GM10248 (cell line): Measurements from ENCODE around the gene TMEM98.
"Not testable (repeated sequence)": the region's sequence is repeated elsewhere in the genome, so short reads cannot be mapped to it uniquely, and the experiment has no call there.

ENCODE experiments used
- CTCF ChIA-PET: fragments of 300-600 bp; sonication (Branson Sonifier 250); formaldehyde crosslinking; extraction: SDS; loops from one replicate; lab custom pipeline; 2021; ENCODE audit warnings: antibody characterized with exemption; lab: Yijun Ruan, JAX
- POLR2A ChIA-PET: fragments of 350-650 bp; sonication (Branson Sonifier 250); formaldehyde crosslinking; extraction: SDS; loops from one replicate; lab custom pipeline; 2020; ENCODE audit warnings: antibody characterized with exemption; lab: Yijun Ruan, JAX
- DNase-seq: peaks from one replicate; pipeline ENCODE4 v3.0.0; 2012; ENCODE audit errors: extremely low spot score
- TF ChIP-seq, protein P1 (sequence below): IDR thresholded peaks from 2 replicates; pipeline ENCODE4 v1.5.1; 2012; ENCODE audit warnings: mild to moderate bottlenecking, low read depth; ENCODE audit errors: extremely low read depth, missing control alignments, control extremely low read depth

The TMEM98 gene

DNA sequence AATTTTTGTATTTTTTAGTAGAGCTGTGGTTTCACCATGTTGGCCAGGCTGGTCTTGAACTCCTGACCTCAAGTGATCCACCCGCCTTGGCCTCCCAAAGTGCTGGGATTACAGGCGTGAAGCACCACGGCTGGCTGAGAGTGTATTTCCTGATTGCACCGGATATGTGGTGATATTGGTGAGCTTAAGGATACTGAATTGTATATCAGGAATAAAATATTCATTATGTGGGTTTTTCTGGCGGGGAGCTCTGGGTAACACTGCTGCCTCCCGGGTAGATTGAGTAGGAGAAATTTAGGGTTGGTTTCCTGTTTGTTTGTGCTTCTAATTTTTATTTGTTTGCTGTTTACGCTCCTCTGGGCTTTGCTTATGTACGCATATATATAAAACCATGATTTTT is 7.7 kb upstream of the TMEM98 start:
- TF ChIP-seq, protein P1, sequence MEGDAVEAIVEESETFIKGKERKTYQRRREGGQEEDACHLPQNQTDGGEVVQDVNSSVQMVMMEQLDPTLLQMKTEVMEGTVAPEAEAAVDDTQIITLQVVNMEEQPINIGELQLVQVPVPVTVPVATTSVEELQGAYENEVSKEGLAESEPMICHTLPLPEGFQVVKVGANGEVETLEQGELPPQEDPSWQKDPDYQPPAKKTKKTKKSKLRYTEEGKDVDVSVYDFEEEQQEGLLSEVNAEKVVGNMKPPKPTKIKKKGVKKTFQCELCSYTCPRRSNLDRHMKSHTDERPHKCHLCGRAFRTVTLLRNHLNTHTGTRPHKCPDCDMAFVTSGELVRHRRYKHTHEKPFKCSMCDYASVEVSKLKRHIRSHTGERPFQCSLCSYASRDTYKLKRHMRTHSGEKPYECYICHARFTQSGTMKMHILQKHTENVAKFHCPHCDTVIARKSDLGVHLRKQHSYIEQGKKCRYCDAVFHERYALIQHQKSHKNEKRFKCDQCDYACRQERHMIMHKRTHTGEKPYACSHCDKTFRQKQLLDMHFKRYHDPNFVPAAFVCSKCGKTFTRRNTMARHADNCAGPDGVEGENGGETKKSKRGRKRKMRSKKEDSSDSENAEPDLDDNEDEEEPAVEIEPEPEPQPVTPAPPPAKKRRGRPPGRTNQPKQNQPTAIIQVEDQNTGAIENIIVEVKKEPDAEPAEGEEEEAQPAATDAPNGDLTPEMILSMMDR = no peak
- ChIA-PET POLR2A (interaction anchor here (0.6 kb wide), 1 partner anchor 503 kb away, joined by 3 read pairs; no protein-coding TSS in a partner anchor), CTCF (interaction anchor here (0.9 to 2.9 kb wide), 7 partner anchors 10 to 262 kb away, joined by 3 to 10 read pairs (median 4); partner anchors contain the start of gene MYO1D)
- DNase-seq = no peak

DNA sequence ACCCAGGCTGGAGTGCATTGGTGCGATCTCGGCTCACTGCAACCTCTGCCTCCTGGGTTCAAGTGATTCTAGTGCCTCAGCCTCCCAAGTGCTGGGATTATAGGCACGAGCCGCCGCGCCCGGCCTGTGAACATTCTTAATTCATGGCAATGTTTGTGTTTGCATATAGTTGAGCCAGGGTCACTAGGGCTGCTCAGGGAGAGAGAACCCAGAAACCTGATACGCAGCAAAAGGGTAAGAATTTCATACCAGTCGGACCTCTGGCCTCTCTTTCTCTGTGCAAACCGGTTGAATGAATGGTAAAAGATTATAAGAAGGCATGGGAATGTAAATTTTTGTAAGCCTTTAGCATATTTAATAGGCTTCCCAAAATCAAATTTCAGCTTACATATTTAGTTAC is 6.9 kb upstream of the TMEM98 start:
- POLR2A ChIA-PET = no interaction called here
- TF ChIP-seq, protein P1 = no peak
- CTCF ChIA-PET = interaction anchor here (0.9 to 2.9 kb wide), 3 partner anchors 11 to 43 kb away, joined by 3 to 10 read pairs (median 4); partner anchors contain the start of gene MYO1D

DNA sequence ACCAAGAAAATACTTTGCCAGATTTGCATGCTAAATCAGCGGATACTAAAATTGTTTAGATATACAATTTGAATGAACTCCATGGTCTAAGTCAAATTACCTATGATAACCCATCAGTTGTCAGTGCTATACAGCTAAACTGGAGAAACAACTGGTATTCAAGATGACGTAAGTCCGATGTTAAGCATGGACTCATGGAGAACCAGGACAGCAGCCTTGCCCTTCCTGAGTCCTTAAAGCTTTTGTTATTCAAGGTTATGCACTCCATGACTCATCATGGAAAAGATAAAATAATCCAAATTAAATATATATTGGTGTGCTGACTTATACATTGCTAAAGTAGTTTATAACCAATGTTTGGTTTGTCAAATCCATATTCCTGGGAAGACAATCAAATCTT is 4.0 kb upstream of the TMEM98 start:
- CTCF ChIA-PET = interaction anchor here (2.4 kb wide), 1 partner anchor 14 kb away, joined by 7 read pairs; no protein-coding TSS in a partner anchor
- DNase-seq, POLR2A ChIA-PET: not testable (repeated sequence)

More for the DNA sequence above, 6.9 kb upstream of the TMEM98 start:
- no peak for DNase-seq

DNA sequence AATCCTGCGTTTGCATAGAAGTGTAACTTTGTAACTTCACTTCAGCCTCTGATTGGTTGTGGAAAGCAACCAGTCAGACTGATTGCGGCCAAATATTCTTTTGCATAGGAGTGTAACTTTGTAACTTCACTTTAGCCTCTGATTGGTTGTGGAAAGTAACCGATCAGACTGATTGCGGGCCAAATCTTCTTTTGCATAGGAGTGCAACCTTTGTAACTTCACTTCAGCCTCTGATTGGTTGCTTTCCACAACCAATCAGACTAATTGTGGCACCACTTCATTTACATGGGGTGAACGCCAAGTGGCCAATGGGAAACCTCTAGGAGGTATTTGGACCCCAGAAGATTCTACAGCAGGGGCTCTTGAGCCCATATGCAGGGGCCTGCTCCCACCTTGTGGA is 1.8 kb upstream of the TMEM98 start:
- ChIA-PET POLR2A (no interaction called here), CTCF (no interaction called here)
- DNase-seq = no peak
- TF ChIP-seq, protein P1 = no peak

DNA sequence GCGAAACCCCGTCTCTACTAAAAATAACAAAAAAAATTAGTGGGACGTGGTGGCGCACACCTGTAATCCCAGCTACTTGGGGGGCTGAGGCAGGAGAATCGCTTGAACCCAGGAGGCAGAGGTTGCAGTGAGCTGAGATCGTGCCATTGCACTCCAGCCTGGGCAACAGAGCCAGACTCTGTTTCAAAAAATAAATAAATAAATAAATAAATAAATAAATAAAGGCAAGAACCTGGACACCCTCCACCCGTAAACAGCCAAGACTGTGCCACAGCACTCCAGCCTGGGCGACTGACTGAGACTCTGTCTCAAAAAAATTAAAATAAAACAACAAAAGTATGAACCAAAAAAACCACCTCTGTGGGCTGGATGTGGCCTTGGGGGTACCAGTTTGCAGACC is 1.2 kb upstream of the TMEM98 start:
- CTCF ChIA-PET = not testable (repeated sequence)

DNA sequence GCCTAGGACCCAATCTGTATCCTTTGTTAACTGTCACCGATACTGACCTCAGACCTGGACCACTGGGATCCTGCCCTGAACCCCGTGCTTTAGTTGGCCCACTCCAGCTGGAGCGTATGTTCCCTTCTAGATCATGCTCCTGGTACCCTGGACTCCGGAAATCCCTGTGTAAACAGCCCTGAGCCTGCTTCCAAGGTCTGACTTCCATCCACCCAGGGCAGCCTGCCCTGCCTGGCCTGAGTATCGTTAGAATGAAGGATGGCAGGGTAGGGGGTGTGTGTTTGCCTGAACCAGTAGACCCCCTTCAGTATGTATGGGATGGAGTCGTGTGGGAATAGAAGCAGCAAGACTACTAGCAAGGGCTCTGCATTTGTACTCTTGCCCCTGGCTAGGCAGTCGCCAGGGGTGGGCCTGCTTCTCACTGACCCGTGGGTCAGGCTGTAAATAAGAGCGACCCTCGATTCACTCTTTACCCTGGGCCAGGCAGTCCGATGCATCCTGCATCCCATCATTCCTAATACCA is 691 bp upstream of the TMEM98 start:
- POLR2A ChIA-PET = no interaction called here
- DNase-seq = no peak
- TF ChIP-seq, protein P1 = no peak
- CTCF ChIA-PET = interaction anchor here (1.1 kb wide), 2 partner anchors 9 to 443 kb away, joined by 3 to 4 read pairs; no protein-coding TSS in a partner anchor

More for the DNA sequence above, 1.2 kb upstream of the TMEM98 start:
- POLR2A ChIA-PET, DNase-seq: not testable (repeated sequence)

DNA sequence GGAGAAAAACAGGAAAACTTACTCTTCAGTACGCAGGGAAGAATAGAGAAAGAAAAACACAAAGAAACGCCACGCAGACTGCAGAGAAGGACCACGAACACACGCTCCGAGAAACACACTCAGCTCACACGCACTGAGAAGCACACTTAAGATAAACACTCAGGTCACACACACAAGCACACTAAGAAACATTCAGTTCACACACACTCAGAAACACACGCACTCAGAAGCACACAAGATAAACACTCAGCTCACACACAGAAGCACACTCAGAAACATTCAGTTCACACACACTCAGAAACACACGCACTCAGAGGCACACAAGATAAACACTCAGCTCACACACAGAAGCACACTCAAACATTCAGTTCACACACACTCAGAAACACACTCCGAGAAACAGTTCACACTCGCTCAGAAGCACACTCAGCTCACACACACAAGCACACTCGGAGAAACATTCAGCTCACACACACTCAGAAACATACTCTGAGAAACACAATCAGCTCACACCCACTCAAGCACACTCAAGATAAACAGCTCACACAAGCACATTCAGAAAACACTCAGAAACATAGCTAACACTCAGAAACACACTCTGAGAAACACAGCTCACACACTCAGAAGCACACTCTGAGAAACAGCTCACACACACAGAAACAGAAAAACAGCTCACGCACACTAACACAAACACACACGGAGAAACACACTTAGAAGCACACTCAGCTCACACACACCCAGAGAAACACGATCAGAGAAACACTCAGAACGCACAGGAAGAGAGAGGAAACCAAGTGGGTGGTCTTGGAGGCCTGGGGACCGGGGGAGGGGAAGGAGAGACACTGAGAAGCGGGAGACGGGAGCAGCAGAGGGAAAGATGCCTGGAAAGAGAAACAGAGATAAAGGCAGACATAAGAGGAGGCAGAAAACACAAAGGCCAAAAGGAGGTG is 908 bp downstream of the TMEM98 start:
- no peak for DNase-seq
- ChIA-PET POLR2A (no interaction called here), CTCF (interaction anchor here (1.0 to 2.4 kb wide), 7 partner anchors 12 to 676 kb away, joined by 3 to 7 read pairs (median 4); no protein-coding TSS in a partner anchor)
- TF ChIP-seq, protein P1 = no peak
